GM21723 (cell line): ENCODE measurements around the gene PHACTR4.
"Not testable (repeated sequence)": the region's sequence is repeated elsewhere in the genome, so short reads cannot be mapped to it uniquely, and the experiment has no call there.

Experiments
- ATAC-seq: cut with Tn5 transposase; IDR thresholded peaks from one replicate; pipeline ENCODE4 v1.9.1; 2021; ENCODE audit warnings: mild to moderate bottlenecking, moderate library complexity; ENCODE audit not compliant: unreplicated experiment

PHACTR4 gene

DNA sequence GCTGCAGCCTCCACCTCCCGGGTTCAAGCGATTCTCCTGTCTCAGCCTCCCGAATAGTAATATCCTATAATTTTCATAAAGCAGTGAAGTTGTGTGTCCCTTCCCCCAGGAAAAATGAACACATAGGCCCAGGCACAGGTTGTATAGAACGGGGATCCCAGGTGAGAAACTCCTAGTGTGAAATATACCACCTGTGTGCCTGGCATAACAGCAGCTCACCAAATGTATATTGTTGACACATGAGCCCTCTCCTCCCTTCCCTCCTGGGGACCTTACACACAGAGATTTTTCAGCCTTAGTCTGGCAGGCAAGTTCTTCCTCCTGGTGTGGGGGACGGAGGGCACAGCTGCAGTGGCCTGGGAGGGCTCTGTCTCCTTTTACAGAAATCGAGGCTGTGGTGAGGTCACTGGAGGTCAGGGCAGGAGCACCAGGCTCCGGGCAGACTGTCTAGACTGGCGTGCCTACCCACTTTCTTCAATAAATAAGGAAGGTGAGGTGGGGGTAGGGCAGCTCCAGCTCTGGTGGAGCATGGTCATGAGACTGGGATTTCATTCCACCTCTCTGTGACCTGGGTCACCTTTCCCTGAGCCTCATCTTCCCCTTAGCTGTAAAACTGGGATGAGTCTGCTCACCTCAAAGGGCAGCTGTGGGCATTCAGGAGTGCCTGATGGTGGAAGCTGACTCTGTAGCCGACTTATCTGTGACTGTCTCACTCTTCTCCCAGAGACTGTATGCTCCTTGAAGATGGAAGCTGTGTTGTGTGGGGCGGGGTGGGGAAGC is 150.6 kb downstream of the PHACTR4 start:
- ATAC-seq, result no peak

DNA sequence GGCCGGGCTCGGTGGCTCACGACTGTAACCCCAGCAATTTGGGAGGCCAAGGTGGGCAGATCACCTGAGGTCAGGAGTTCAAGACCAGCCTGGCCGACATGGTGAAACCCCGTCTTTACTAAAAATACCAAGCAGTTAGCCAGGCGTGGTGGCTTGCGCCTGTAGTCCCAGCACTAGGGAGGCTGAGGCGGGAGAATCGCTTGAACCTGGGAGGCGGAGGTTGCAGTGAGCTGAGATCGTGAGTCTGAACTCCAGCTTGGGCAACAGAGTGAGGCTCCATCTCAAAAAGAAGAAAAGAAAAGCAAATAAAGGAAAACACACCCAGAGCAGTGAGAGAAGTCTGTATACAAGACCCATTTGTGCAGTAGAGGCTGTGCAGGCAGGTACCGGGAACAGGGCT is 151.3 kb downstream of the PHACTR4 start:
- ATAC-seq, result not testable (repeated sequence)

DNA sequence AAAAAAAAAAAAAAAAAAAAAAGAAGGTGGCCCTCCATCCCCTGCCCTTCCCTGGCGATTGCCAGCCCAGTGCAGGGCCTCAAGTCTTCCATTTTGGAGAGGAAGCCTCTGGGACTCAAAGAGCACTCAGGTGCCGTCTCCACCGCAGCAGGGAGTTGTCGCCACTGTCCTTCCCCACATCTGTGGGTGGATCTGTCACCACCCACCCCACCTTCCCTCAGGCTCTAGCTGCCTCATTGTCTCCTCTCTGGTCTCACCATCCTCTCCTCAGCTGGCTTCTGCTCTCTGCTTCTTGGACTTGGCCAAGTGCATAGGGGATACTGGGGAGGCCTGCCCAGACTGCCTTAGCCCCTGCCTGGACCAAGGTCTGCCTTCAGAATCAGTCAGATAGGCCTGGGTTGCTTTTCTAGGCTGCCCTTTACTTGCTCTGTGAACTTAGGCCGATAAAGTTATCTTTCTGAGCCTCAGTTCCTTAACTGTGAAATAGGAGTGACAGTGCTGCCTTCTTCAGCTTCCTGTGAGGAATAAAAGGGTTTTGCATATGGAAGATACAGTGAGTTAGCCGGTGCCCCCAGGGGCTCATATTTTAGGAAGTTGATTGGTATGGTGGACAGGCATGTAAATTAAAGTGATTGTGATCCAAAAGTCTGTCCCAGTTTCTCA is 152.1 kb downstream of the PHACTR4 start:
- no peak for ATAC-seq

DNA sequence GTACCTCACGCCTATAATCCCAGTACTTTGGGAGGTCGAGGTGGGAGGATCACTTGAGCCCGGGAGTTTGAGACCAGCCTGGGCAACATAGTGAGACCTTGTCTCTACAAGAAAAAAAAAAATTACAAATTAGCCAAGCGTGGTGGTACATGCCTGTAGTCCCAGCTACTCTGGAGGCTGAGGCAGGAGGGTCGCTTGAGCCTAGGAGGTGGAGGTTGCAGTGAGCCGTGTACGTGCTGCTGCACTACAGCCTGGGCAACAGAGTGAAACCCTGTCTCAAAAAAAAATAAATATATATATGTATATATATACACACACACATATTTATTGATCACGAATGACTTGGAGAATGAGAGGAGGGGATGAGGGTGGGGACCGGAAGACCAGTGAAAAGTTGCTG is 153.0 kb downstream of the PHACTR4 start:
- ATAC-seq, result not testable (repeated sequence)

GRCh38 chr1:28525002-28525642 is 155.6 kb downstream of the PHACTR4 start:
- ATAC-seq, result not testable (repeated sequence)

DNA sequence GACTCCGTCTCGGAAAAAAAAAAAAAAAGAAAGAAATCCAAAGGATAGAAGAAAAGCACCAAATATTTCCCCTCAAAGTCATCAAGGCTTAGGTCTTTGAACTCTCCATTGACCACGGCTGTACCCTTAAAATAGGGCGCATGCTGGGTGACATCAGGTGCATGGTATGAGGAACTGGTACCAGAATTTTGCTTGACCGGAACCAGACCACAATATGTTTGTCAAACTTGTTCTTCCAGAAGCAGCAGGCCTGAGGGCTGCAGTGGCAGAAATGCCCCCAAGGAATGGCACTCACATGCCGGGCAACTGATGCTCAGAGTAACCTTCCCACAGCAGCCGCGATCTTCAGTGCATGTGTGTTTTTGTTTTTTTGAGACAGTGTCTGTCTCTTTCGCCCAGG is 157.3 kb downstream of the PHACTR4 start:
- ATAC-seq, result no peak

DNA sequence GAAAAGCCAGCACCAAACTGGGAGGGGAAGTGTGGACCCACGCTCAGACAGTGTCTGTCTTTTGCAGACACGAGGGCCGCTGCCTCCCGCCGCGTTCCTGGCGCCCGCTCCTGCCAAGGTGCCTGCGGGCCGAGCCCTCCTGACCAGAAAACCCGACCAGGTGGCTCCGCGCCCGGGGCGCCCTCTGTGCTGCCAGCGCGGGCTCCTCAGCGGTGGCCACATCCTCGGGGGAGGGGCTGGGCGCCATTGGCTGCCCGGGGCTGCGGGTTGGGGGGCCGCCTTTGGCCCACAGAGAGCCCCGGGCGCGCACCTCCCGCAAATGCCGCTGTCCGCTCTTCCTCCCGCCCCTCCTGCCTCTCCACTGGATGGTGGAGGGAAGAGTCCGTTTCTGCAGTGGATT is 160.9 kb downstream of the PHACTR4 start:
- no peak for ATAC-seq

DNA sequence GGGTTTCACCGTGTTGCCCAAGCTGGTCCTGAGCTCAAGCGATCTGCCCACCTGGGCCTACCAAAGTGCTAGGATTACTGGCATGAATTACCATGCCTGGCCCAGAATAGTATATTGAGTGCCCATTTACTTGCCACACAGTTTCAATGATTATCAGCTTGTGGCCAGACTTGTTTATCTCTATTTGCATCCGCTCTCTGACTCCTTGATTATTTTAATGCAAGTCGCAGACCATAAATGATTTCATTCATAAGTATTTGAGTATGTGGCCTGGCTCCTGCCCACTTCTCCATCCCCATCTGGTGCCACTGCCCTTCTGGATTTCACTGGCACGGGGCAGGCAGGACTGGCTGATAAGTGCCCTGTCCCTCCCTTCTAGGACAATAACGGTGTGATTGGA is 165.1 kb downstream of the PHACTR4 start:
- ATAC-seq, result no peak

DNA sequence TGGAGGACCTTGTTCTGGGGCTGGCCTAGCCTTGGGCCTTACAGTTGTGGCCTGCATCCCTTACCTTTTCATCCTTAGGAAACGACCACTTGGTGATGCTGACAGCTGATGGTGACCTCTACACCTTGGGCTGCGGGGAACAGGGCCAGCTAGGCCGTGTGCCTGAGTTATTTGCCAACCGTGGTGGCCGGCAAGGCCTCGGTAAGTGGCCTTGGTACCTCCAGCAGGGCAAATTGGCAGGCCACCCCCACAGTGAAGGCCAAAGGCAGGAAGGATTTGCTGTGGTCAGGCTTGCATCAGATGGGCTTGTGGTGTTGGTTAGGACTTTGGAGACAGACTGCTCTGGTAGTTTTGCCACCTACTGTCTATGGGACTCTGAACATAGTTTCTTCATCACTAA is 165.6 kb downstream of the PHACTR4 start:
- no peak for ATAC-seq

DNA sequence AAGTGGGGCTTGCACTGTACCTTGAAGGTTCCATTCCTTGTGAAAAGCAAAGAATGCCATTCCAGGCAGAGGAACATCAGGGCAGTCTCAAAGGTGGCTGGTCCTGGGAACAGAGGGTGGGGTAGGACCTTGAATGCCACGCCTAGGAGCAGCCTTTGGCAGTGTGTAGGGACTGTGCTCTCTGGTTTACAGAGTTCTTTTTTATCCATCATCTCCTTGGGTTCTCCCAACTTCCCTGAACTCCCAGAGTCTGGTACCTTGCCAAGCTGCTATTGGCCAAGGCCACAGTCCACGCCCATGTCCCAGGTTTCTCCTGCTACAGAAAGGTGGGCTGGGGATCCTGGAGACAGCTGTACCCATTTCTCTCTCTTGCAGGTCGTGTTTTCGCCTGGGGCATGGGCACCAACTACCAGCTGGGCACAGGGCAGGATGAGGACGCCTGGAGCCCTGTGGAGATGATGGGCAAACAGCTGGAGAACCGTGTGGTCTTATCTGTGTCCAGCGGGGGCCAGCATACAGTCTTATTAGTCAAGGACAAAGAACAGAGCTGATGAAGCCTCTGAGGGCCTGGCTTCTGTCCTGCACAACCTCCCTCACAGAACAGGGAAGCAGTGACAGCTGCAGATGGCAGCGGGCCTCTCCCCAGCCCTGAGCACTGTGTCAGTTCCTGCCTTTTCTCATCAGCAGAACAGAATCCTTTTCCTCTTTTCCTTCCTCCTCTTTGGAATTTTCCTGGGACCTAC is 168.1 kb downstream of the PHACTR4 start:
- no peak for ATAC-seq

GRCh38 chr1:28538286-28538685 is 168.7 kb downstream of the PHACTR4 start:
- no peak for ATAC-seq

- no peak for ATAC-seq
Measured at GRCh38 chr1:28540651-28541050, 171.1 kb downstream of the PHACTR4 start.

DNA sequence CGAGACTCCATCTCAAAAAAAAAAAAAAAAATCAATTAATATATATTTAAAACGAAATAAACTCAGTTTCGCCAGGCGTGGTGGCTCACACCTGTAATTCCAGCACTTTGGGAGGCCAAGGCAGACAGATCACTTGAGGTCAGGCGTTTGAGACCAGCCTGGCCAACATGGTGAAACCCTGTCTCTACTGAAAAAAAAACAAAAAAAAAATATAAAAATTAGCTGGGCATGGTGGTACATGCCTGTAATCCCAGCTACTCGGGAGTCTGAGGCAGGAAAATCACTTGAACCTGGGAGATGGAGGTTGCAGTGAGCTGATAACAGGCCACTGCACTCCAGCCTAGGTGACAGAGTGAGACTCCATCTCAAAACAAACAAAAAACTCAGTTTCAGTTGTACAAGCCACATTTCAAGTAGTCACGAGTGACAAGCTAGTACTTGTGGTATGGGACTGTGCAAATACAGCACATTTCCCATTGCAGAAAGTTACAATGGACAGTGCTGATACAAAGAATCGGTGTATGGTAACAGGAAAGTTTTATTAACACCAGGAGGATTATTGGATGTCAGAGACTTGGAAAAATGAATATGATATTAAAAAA is 172.0 kb downstream of the PHACTR4 start:
- not testable (repeated sequence) for ATAC-seq

GRCh38 chr1:28545246-28545628 is 175.7 kb downstream of the PHACTR4 start:
- ATAC-seq, result no peak

DNA sequence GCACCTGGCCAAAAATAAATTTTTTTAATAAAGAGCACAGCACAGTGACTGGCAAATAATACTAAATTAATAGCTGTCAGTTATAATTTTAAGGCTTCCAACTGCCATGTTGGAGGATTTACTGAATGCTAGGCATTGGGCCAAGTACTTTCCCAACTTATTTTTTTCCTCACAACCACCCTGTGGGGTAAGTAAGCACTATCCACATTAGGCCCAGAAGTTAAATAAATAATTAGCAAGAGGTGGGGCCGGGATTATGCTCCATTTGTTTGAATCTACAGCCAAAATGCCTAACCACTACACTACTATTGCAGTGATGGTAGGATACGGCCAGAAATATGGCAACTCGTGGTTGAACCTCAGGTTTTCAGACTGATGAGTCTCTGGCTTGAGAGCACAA is 178.8 kb downstream of the PHACTR4 start:
- ATAC-seq, result no peak
